Left ventricle myocardium inferior (tissue), 1 donor: ENCODE results near the gene KCTD2. TPM values are rescaled to one million over a fixed set of nuclear protein-coding genes. Genes with fewer than 3 reads are reported as not detected.

Source experiments
- DNase-seq: peaks from one replicate; pipeline ENCODE4 v3.0.0-alpha.2; 2020
- H3K27ac ChIP-seq: fragments of 200-600 bp; replicated peaks from 2 replicates; pipeline ENCODE4 v1.8.0; 2021
- H3K27me3 ChIP-seq: fragments of 200-600 bp; 2 replicates; pipeline ENCODE4 v1.8.0; 2021; ENCODE audit warnings: low read depth
- H3K36me3 ChIP-seq: fragments of 200-600 bp; 2 replicates; pipeline ENCODE4 v1.8.0; 2021
- H3K4me1 ChIP-seq: fragments of 200-600 bp; 2 replicates; pipeline ENCODE4 v1.8.0; 2021
- H3K4me3 ChIP-seq: fragments of 200-600 bp; 2 replicates; pipeline ENCODE4 v1.8.0; 2021; ENCODE audit warnings: mild to moderate bottlenecking, moderate library complexity
- H3K9me3 ChIP-seq: fragments of 200-600 bp; replicated peaks from 2 replicates; pipeline ENCODE4 v1.8.0; 2021
- intact Hi-C: fragments of 100-400 bp; cut with micrococcal nuclease; formaldehyde crosslinking; loops from one replicate; pipeline ENCODE4 v1.11.0; 2022
- total RNA-seq: library from RNA; stranded (reverse); fragmentation: NEBNext Ultra II Directional; extraction: Animal tissue kit (Norgen Biotek cat#: 25700); gene quantifications from one replicate; pipeline ENCODE4 v1.2.1, GENCODE V29; 2021
- TF ChIP-seq, protein P1 (sequence below): fragments of 200-600 bp; IDR thresholded peaks from 2 replicates; pipeline ENCODE4 v1.8.0; 2021; ENCODE audit warnings: antibody characterized with exemption, mild to moderate bottlenecking, borderline replicate concordance
- donor health status: DM: no; HTN: yes; CAD: no; lungs with severe emphysema.

The KCTD2 gene
- total RNA-seq, 1 donor from 2014 or later, result 23.1 TPM

- TF ChIP-seq, protein P1, sequence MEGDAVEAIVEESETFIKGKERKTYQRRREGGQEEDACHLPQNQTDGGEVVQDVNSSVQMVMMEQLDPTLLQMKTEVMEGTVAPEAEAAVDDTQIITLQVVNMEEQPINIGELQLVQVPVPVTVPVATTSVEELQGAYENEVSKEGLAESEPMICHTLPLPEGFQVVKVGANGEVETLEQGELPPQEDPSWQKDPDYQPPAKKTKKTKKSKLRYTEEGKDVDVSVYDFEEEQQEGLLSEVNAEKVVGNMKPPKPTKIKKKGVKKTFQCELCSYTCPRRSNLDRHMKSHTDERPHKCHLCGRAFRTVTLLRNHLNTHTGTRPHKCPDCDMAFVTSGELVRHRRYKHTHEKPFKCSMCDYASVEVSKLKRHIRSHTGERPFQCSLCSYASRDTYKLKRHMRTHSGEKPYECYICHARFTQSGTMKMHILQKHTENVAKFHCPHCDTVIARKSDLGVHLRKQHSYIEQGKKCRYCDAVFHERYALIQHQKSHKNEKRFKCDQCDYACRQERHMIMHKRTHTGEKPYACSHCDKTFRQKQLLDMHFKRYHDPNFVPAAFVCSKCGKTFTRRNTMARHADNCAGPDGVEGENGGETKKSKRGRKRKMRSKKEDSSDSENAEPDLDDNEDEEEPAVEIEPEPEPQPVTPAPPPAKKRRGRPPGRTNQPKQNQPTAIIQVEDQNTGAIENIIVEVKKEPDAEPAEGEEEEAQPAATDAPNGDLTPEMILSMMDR, result no peak
- Histone ChIP-seq H3K9me3 (no peaks in the 10 kb centered on the region), H3K4me1 (peaks cover 34% of the 10 kb centered on the region), H3K36me3 (no peaks in the 10 kb centered on the region), H3K27me3 (no peaks in the 10 kb centered on the region), H3K4me3 (peak overlapping the region; percentile 71), H3K27ac (peak overlapping the region; percentile 88)
- no peak for DNase-seq
- intact Hi-C loops, result no loop called here
Measured at GRCh38 chr17:75078284-75079022, 31.4 kb downstream of the KCTD2 start.

DNA sequence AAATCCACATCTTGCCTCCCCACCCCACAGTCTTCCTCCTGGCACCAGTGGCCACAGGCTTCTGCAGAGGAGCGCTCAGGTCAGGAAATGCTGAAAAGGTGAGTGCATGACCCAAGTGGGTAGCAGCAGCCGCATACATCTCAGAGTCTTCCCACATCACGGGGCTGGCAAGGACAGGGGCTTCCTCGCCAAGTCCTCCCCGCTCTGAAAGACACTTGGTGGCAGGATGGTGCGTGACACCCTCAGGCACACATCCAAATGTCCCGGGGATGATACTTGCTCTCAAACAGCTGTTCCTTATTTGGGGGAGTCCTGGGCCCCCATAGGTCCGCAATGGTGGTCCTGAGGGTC lies 32.0 kb downstream of the KCTD2 start:
- no peak for DNase-seq
- intact Hi-C loops, result no loop called here
- H3K27ac ChIP-seq, result no peak overlapping the region
- H3K27me3 ChIP-seq, result no peaks in the 10 kb centered on the region
- H3K4me3 ChIP-seq, result no peak overlapping the region
- TF ChIP-seq, protein P1, result no peak
- no peaks in the 10 kb centered on the region for H3K36me3 ChIP-seq
- peaks cover 34% of the 10 kb centered on the region for H3K4me1 ChIP-seq
- no peaks in the 10 kb centered on the region for H3K9me3 ChIP-seq

- H3K4me1 ChIP-seq, result peaks cover 33% of the 10 kb centered on the region
- H3K36me3 ChIP-seq, result no peaks in the 10 kb centered on the region
- intact Hi-C loops, result no loop called here
- no peak overlapping the region for H3K4me3 ChIP-seq
- TF ChIP-seq, protein P1, result no peak
- H3K27me3 ChIP-seq, result no peaks in the 10 kb centered on the region
- DNase-seq, result no peak
- H3K9me3 ChIP-seq, result no peaks in the 10 kb centered on the region
- H3K27ac ChIP-seq, result no peak overlapping the region
Measured at GRCh38 chr17:75081611-75082540, 34.9 kb downstream of the KCTD2 start.

DNA sequence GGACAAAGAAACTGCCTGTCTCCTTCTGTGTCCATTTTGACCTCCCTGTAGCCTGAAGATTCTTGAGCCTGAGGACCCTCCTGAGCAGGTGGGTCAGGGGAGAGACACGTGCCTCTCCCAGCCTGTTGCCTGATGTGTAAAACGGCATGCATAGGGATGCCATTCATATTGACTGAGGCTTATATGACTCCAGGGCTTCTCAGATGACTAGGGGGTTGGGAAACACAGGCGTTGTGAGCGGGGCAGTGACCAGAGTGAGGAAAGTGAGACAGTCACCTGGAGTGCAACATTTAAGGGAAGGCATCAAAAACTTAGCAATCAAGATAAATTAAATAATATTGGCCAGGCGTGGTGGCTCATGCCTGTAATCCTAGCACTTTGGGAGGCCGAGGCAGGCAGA lies 35.7 kb downstream of the KCTD2 start:
- peaks cover 32% of the 10 kb centered on the region for H3K4me1 ChIP-seq
- DNase-seq, result no peak
- intact Hi-C loops, result no loop called here

DNA sequence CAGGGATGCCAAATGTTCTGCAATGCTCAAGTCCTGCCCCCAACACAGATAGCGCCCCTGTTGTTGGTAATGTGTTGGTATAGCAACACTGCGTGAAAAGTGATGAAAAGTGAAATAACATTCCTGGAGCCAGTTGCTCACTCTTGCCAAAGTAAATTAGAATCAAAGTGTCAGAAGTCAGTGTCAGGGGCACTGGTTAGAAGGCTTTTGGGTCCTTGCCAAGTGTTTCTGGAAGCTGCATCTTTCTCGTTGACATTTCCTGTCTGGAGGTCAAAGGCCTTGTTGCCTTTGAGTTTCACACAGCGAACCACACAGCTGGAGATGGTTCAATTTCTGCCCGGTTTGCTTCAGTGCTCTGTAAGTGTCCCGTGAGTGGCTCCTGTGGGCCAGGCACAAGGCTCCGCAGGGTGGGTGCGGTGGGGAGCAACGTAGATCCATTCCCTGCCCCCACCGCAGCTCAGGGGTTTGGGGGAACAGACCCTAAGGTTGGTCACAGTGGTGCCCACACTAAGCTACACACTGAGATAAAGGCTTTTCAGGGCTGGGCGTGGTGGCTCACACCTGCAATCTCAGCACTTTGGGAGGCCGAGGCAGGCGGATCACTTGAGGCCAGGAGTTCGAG lies 37.1 kb downstream of the KCTD2 start:
- no peak overlapping the region for H3K4me3 ChIP-seq
- no peaks in the 10 kb centered on the region for H3K9me3 ChIP-seq
- peaks cover 32% of the 10 kb centered on the region for H3K4me1 ChIP-seq
- DNase-seq, result no peak
- TF ChIP-seq, protein P1, result no peak
- no peaks in the 10 kb centered on the region for H3K27me3 ChIP-seq
- intact Hi-C loops, result no loop called here
- H3K27ac ChIP-seq, result no peak overlapping the region
- no peaks in the 10 kb centered on the region for H3K36me3 ChIP-seq

More for the DNA sequence above, 35.7 kb downstream of the KCTD2 start:
- H3K27me3 ChIP-seq, result no peaks in the 10 kb centered on the region
- no peak overlapping the region for H3K4me3 ChIP-seq
- H3K36me3 ChIP-seq, result no peaks in the 10 kb centered on the region
- no peaks in the 10 kb centered on the region for H3K9me3 ChIP-seq
- TF ChIP-seq, protein P1, result no peak
- no peak overlapping the region for H3K27ac ChIP-seq
